HepG2 (cell line): ENCODE measurements around the gene PTMA. TPM values are rescaled to one million over a fixed set of nuclear protein-coding genes. Genes with fewer than 3 reads are reported as not detected.
A peak's percentile ranks its signal among the peaks of the same experiment; 100 is the strongest.

Source experiments
- BCL3 ChIP-seq: sonication (generic); formaldehyde crosslinking; IDR thresholded peaks from 2 replicates; pipeline ENCODE4 v1.5.1; 2020; ENCODE audit warnings: mild to moderate bottlenecking, missing genetic modification reagents, moderate library complexity
- GABPA ChIP-seq, 2 experiments: IDR thresholded peaks; 2 replicates each; pipeline ENCODE4 v1.6.1; 2011 to 2016; ENCODE audit warnings: low read depth in 2 of 2, low read length in 1 of 2, missing biosample characterization in 1 of 2, missing genetic modification characterization in 1 of 2
- MTA1 ChIP-seq: sonication (generic); formaldehyde crosslinking; IDR thresholded peaks from 2 replicates; pipeline ENCODE4 v1.4.0; 2020; ENCODE audit warnings: missing genetic modification reagents, mild to moderate bottlenecking, borderline replicate concordance
- PCBP1 ChIP-seq: fragments of 200-400 bp; formaldehyde crosslinking; IDR thresholded peaks from 2 replicates; pipeline ENCODE4 v1.6.1; 2017; ENCODE audit warnings: mild to moderate bottlenecking, low read depth, low read length, borderline replicate concordance
- SP140L ChIP-seq: sonication (generic); formaldehyde crosslinking; IDR thresholded peaks from 2 replicates; pipeline ENCODE4 v1.4.0; 2020; ENCODE audit warnings: missing genetic modification reagents, borderline replicate concordance
- ZBTB39 ChIP-seq: sonication (generic); formaldehyde crosslinking; IDR thresholded peaks from 2 replicates; pipeline ENCODE4 v1.5.0; 2020; ENCODE audit warnings: missing genetic modification reagents
- ZBTB7B ChIP-seq: sonication (generic); formaldehyde crosslinking; IDR thresholded peaks from 2 replicates; pipeline ENCODE4 v1.4.0; 2020; ENCODE audit warnings: missing genetic modification reagents
- ZNF274 ChIP-seq: sonication (generic); formaldehyde crosslinking; IDR thresholded peaks from 2 replicates; pipeline ENCODE4 v1.5.1; 2020; ENCODE audit warnings: mild to moderate bottlenecking, missing genetic modification reagents
- ZNF687 ChIP-seq: sonication (generic); formaldehyde crosslinking; IDR thresholded peaks from 2 replicates; pipeline ENCODE4 v1.5.1; 2020; ENCODE audit warnings: mild to moderate bottlenecking, missing genetic modification reagents, moderate library complexity
- polyA plus RNA-seq, 8 experiments: library from polyadenylated mRNA; depleted of rRNA in 3 of 8; stranded (reverse) in 7 of 8; unstranded in 1 of 8; fragments of >200 nt; fragmentation: Illumina TruSeq in 4 of 8; extraction: Trizol in 4 of 8; gene quantifications; 2 replicates each; pipeline versions ENCODE4 v1.2.1 to v1.2.3, GENCODE V29; 2011 to 2016; ENCODE audit warnings: low read depth in 4 of 8, missing spikeins in 1 of 8, mixed read lengths in 1 of 8; ENCODE audit not compliant: insufficient read depth in 1 of 8
- total RNA-seq, 5 experiments: library from RNA; depleted of rRNA; stranded (reverse); fragments of >200 nt; fragmentation: Illumina TruSeq; extraction: Trizol; gene quantifications; 2 replicates each; pipeline ENCODE4 v1.2.3, GENCODE V29; 2016; ENCODE audit warnings: low read depth in 1 of 5
- TF ChIP-seq, protein P1 (sequence below): sonication (generic); formaldehyde crosslinking; conservative IDR thresholded peaks from 2 replicates; pipeline ENCODE4 v1.4.0; 2020; ENCODE audit warnings: mild to moderate bottlenecking, missing genetic modification reagents, moderate library complexity
- TF ChIP-seq, protein P2 (sequence below): sonication (generic); formaldehyde crosslinking; IDR thresholded peaks from 2 replicates; pipeline ENCODE4 v1.4.0; 2020; ENCODE audit warnings: low read depth, mild to moderate bottlenecking, missing genetic modification reagents

Gene PTMA
- total and polyA plus RNA-seq, 2 of the 13 experiments (the other 11 are each of a cell fraction or from before 2014, with no cell fraction given), result 190 to 1,086 TPM

- TF ChIP-seq, protein P1, sequence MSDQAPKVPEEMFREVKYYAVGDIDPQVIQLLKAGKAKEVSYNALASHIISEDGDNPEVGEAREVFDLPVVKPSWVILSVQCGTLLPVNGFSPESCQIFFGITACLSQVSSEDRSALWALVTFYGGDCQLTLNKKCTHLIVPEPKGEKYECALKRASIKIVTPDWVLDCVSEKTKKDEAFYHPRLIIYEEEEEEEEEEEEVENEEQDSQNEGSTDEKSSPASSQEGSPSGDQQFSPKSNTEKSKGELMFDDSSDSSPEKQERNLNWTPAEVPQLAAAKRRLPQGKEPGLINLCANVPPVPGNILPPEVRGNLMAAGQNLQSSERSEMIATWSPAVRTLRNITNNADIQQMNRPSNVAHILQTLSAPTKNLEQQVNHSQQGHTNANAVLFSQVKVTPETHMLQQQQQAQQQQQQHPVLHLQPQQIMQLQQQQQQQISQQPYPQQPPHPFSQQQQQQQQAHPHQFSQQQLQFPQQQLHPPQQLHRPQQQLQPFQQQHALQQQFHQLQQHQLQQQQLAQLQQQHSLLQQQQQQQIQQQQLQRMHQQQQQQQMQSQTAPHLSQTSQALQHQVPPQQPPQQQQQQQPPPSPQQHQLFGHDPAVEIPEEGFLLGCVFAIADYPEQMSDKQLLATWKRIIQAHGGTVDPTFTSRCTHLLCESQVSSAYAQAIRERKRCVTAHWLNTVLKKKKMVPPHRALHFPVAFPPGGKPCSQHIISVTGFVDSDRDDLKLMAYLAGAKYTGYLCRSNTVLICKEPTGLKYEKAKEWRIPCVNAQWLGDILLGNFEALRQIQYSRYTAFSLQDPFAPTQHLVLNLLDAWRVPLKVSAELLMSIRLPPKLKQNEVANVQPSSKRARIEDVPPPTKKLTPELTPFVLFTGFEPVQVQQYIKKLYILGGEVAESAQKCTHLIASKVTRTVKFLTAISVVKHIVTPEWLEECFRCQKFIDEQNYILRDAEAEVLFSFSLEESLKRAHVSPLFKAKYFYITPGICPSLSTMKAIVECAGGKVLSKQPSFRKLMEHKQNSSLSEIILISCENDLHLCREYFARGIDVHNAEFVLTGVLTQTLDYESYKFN (CRISPR knock-in tag), result peak; percentile 23; the same call in 1 of the 2 replicates
- TF ChIP-seq PCBP1 (0 out of 2 replicates have a peak, but pooled peaks have one; percentile 13), ZNF687 (CRISPR knock-in tag) (peak; percentile 80), SP140L (CRISPR knock-in tag) (no peak), ZBTB7B (CRISPR knock-in tag) (peak; percentile 89), BCL3 (CRISPR knock-in tag) (no peak), ZBTB39 (CRISPR knock-in tag) (peak; percentile 40; the same call in 1 of the 2 replicates), ZNF274 (peak; percentile 60), MTA1 (CRISPR knock-in tag) (no peak), GABPA (IDR thresholded peaks at IDR 0.05; ENCODE audit: low read depth, low read length) (no peak), GABPA (CRISPR knock-in tag; IDR thresholded peaks at IDR 0.05; ENCODE audit: low read depth) (no peak)
- TF ChIP-seq, protein P2, sequence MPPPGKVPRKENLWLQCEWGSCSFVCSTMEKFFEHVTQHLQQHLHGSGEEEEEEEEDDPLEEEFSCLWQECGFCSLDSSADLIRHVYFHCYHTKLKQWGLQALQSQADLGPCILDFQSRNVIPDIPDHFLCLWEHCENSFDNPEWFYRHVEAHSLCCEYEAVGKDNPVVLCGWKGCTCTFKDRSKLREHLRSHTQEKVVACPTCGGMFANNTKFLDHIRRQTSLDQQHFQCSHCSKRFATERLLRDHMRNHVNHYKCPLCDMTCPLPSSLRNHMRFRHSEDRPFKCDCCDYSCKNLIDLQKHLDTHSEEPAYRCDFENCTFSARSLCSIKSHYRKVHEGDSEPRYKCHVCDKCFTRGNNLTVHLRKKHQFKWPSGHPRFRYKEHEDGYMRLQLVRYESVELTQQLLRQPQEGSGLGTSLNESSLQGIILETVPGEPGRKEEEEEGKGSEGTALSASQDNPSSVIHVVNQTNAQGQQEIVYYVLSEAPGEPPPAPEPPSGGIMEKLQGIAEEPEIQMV (CRISPR knock-in tag), result peak; percentile 73; the same call in 1 of the 2 replicates
These were observed 22.8 kb upstream of the PTMA start (continued) for GRCh38 chr2:231685349-231686191.
